ENCODE results near the gene SPTB.

SPTB gene

DNA sequence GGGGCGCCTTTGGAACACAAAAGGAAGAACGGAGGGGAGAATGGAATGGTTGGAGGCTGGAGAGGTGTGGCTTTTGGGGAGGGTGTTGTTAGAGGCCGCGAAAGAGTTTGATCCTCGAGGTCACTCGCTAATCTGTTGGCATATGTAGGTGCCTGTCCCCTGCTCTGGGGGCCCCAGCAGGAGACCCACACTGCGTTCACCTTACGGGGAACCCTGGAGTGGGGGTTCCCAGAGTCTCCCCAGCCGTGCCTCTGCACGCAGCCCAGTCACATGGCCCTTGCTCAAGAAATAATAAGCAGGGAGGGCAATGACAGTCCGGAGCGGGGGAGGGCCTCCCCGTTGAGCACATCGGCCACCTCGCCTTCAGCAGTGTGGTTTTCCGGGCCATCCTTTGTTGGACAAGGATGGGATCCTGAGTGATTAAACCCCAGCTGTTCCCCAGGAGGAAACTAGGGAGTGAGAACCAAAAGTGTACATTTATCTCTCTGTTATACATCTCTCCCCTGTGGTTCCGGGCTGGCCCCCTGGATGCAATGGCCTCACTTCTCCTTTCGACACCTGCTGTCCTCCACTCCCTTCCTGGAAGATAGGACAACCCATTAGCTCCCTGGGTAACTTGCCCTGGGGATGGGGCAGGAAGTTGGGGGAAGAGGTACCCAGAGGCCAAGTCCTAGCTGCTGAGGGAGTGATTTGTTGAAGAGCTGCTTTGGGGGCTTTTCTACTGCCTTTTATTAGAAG is 174.2 kb downstream of the SPTB start:
- no peak for DNase-seq

- DNase-seq, result no peak
Observed at GRCh38 chr14:64704743-64705380, 174.8 kb downstream of the SPTB start.

- peak; percentile 24 for DNase-seq
Observed at GRCh38 chr14:64704143-64704742, 175.5 kb downstream of the SPTB start, which contains the start of gene PLEKHG3. Gene PLEKHG3 (plus strand): TSS chr14:64704424. CDS start chr14:64727632, 23,208 bp downstream.

DNA sequence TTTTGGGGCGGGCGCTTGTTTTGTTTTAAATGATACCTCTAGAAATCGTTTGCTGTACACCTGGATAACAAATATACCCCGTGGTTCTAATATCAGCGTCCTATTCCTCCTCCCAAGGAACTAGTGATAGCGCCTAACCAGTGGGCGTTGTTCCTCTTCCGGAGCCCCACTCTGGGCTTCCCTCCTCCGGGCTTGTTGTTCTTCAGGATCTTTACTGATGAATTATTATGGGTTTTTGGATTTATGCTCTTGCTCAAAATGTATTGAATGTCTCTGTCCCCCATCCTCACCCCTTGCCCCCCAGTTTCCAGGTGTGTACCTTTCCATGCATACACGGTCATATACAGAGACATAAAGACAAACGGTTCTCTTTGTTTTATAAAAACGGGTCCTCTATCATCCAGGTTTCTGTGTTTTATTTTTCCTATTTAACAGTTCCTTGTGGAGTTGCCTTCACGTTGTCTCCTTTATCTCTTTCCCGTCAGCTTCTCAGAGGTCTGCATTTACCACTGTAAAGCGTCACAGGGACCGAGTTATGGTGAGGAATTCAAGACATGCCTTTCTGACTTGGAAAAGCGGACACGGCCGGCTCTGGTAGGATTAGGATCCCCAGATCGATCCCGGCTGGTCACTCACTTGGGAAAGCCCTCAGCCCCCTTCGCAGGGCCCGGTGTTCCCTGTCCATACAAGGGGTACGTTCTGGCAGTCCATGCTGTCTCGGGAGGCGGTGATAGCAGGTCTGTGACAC is 176.1 kb downstream of the SPTB start:
- no peak for DNase-seq

DNA sequence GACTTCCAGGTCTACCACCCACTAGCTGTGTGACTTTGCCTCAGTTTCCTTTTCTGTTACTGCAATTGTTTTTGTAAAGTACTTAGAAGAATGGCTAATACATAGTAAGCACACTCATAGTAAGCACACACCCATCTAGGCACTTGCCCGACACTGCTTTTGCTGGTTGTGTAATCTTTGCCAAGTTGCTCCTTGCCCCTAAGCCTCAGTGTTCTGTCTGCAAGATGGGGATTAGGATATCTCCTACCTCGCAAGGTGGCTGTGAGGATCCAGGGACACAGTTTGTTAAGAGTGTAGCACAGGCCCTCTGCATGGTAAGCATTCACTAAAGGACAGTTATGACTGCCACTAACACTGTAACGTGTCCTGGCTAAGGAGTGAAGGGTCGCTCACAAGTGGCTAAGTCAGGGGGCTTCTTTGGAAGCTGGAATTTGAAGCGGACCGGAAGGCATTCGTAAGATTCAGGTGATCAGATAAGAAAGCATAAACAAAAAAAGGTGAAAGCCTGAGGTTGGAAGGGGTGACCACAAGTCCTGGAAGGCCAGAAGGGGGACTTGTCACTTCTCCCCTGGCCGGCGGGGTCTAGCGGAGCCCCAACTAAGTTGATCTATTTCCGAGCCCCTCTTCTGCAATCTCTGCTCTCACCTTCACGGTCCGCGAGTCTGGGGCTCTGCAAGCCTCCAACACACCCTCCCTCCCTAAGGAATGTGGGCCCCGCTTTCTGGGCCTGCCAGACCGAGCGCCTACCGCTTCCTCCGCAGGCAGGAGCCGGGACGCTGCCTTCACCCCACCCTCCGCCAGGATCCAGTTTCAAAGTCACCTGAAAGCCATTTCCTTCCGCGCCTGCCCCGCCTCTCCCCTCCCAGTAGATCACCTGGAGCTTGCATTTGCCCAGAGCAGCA is 177.0 kb downstream of the SPTB start:
- no peak for DNase-seq

- no peak for DNase-seq
Observed at GRCh38 chr14:64701660-64702059, 178.0 kb downstream of the SPTB start.

- no peak for DNase-seq
Observed at GRCh38 chr14:64700894-64701293, 178.8 kb downstream of the SPTB start.

GRCh38 chr14:64700290-64700689 is 179.4 kb downstream of the SPTB start:
- no peak for DNase-seq

DNA sequence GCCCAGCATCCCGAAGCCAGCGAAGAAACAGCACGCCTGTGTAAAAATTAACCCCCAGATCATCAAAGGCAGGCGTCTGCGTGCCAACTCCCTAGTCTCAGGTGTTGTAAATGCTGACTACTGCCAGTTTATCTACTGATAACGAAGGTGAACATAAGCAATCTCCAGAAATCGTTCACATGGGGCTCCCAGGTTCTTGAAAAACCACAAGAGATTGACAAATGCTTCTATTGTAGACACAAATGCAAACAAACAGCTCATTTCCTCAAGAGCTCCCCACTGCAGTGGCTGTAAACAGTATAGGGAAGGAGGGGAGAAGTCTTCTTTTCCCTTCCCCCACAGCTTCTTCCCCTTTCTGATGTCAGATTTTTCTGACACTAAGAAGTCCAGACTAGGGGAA is 180.8 kb downstream of the SPTB start:
- DNase-seq, result no peak

DNA sequence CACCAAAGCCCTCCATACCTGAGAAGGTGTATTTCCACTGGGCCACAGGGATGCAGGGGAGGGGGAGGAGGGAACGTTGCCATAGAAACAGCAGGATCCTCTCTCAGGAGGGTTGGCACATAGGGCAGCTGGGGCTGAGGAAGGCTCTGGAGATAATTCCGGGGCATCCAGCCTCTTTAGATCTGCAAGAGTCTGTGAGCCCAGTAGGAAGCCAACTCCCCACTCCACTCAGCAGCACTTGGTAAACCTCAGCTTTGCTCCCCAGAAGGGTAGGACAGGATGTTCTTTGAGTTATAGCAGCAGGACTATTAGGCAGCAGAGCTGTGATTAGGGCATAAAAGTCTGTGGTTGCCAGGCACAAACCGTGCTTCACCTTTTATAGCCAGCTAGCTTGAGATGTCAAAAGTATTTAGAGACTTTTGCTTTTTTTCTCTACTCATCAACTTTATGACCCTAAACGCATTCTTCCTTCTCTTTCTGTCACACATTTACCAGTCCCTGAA is 183.3 kb downstream of the SPTB start:
- no peak for DNase-seq

Data from stimulated activated CD4-positive, alpha-beta T cell treated with anti-CD3 and anti-CD28 coated beads, Interleukin-4, amount 100 ng/mL, for 24 hours (primary cell).